ENCODE data around the gene BRME1.

DNA sequence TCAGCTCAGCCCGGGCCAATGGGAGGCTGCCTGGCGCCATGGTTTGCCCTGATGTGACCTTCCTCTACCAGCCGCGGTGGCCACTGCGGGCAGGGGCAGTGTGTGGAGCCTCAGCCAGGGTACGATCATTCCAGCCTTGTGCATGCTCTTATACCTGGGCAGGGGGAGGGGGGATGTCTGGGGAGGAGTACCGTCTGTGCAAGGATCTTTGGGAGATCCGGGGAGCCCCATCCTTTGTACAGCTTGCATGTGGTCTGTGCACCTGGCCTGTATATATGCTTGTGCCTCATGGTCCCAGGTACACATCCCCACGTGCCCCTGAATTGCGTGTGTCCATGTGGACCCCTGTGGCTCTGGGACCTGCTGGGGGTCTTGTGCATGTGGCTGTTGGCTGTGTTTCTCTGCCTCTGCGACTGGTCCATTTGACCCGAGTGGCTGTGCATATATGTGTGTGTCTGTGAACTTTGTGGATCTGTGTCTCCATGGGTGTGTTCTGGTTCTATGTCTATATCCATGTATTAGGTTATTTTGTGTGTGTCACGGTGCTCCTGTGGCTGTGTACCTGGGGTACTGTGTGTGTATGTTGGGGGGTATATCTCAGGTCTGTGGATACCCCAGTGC, 41.8 kb downstream of the BRME1 start:
- TF ChIP-seq, protein P1, sequence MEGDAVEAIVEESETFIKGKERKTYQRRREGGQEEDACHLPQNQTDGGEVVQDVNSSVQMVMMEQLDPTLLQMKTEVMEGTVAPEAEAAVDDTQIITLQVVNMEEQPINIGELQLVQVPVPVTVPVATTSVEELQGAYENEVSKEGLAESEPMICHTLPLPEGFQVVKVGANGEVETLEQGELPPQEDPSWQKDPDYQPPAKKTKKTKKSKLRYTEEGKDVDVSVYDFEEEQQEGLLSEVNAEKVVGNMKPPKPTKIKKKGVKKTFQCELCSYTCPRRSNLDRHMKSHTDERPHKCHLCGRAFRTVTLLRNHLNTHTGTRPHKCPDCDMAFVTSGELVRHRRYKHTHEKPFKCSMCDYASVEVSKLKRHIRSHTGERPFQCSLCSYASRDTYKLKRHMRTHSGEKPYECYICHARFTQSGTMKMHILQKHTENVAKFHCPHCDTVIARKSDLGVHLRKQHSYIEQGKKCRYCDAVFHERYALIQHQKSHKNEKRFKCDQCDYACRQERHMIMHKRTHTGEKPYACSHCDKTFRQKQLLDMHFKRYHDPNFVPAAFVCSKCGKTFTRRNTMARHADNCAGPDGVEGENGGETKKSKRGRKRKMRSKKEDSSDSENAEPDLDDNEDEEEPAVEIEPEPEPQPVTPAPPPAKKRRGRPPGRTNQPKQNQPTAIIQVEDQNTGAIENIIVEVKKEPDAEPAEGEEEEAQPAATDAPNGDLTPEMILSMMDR (IDR thresholded peaks at IDR 0.05; ENCODE audit: poor library complexity, severe bottlenecking) = no peak
- TF ChIP-seq SMC3 (conservative IDR thresholded peaks at IDR 0.05; ENCODE audit: poor library complexity) = no peak
